ENCODE results near the gene CTSO.

The CTSO gene

GRCh38 chr4:155931634-155932033 is 22.0 kb downstream of the CTSO start:
- no peak overlapping the region for H3K27ac ChIP-seq (ENCODE audit: low read length, poor library complexity, severe bottlenecking)
- H2BK120ac ChIP-seq (ENCODE audit: low read depth, low read length) = no peak overlapping the region
- no peak overlapping the region for H3K4me2 ChIP-seq (ENCODE audit: low read length, poor library complexity, severe bottlenecking)
- H3K4me3 ChIP-seq (ENCODE audit: insufficient read depth in 1 of 2, low read depth in 1 of 2, low read length in 2 of 2) = no peak overlapping the region
- no peaks in the 10 kb centered on the region for H3K9me3 ChIP-seq (ENCODE audit: control insufficient read depth, low read length)
- no peaks in the 10 kb centered on the region for H3K79me1 ChIP-seq (replicated peaks; ENCODE audit: low read length, poor library complexity, severe bottlenecking)
- no peaks in the 10 kb centered on the region for H3K27me3 ChIP-seq (ENCODE audit: control insufficient read depth in 1 of 2, insufficient read depth in 1 of 2, low read length in 2 of 2)
- H3K23ac ChIP-seq (ENCODE audit: low read length in 2 of 2) = no peak overlapping the region
- no CpG with 5 or more reads among the region's 4 CpGs for WGBS
- H3K36me3 ChIP-seq (ENCODE audit: control insufficient read depth in 1 of 2, insufficient read depth in 2 of 2, low read depth in 1 of 2, low read length in 2 of 2) = peaks cover 0 to 22% of the 10 kb centered on the region in 2 experiments
- no peak for DNase-seq
- no peak overlapping the region for H3K9ac ChIP-seq (ENCODE audit: low read length)
- no peaks in the 10 kb centered on the region for H3K4me1 ChIP-seq (ENCODE audit: control insufficient read depth, insufficient read depth, low read depth, low read length)
- H4K8ac ChIP-seq (ENCODE audit: low read length) = no peak overlapping the region
- no peak overlapping the region for H2AK5ac ChIP-seq (ENCODE audit: low read length, severe bottlenecking)
- no peak overlapping the region for H2BK15ac ChIP-seq (ENCODE audit: low read depth, poor library complexity, severe bottlenecking)
- H4K91ac ChIP-seq (ENCODE audit: low read length) = no peak overlapping the region
- H2BK12ac ChIP-seq (ENCODE audit: low read length in 2 of 2) = no peak overlapping the region
- H3K14ac ChIP-seq (ENCODE audit: low read length in 2 of 2) = no peak overlapping the region
- no peak overlapping the region for H3K18ac ChIP-seq (ENCODE audit: low read depth in 1 of 2, low read length in 2 of 2)
- no peak overlapping the region for H2AFZ ChIP-seq (ENCODE audit: low read depth, low read length)
- H2BK5ac ChIP-seq (ENCODE audit: low read depth, low read length, poor library complexity, severe bottlenecking) = no peak overlapping the region
- no peak overlapping the region for H3K4ac ChIP-seq (ENCODE audit: low read depth in 1 of 2, low read length in 2 of 2)

DNA sequence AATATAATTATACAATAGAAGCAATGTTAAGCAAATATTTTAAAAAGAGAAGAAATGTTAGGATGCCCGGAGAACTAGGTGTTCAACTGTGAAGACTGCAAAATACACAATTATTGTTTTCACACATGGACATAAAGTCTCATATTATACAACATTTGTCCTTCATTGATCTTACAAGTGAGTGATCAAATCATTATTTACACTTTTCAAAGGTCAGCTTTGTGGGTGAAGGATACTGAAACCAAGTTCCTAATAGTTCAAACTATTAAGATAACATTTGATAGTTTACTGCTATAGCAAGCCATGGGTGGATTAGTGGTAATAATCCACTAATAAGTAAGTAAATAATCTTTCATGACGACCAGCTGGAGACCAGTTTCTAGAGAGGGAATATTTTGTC is 23.3 kb downstream of the CTSO start:
- H3K79me1 ChIP-seq (replicated peaks; ENCODE audit: low read length, poor library complexity, severe bottlenecking) = no peaks in the 10 kb centered on the region
- WGBS = no CpG with 5 or more reads among the region's 2 CpGs
- H3K4me3 ChIP-seq (ENCODE audit: insufficient read depth in 1 of 2, low read depth in 1 of 2, low read length in 2 of 2) = no peak overlapping the region
- H3K9me3 ChIP-seq (ENCODE audit: control insufficient read depth, low read length) = no peaks in the 10 kb centered on the region
- H3K9ac ChIP-seq (ENCODE audit: low read length) = no peak overlapping the region
- H3K23ac ChIP-seq (ENCODE audit: low read length in 2 of 2) = no peak overlapping the region
- no peaks in the 10 kb centered on the region for H3K27me3 ChIP-seq (ENCODE audit: control insufficient read depth in 1 of 2, insufficient read depth in 1 of 2, low read length in 2 of 2)
- H4K8ac ChIP-seq (ENCODE audit: low read length) = no peak overlapping the region
- H3K36me3 ChIP-seq (ENCODE audit: control insufficient read depth in 1 of 2, insufficient read depth in 2 of 2, low read depth in 1 of 2, low read length in 2 of 2) = peaks cover 0 to 25% of the 10 kb centered on the region in 2 experiments
- H3K4ac ChIP-seq (ENCODE audit: low read depth in 1 of 2, low read length in 2 of 2) = no peak overlapping the region
- no peak overlapping the region for H3K18ac ChIP-seq (ENCODE audit: low read depth in 1 of 2, low read length in 2 of 2)
- no peak overlapping the region for H3K14ac ChIP-seq (ENCODE audit: low read length in 2 of 2)
- H2BK5ac ChIP-seq (ENCODE audit: low read depth, low read length, poor library complexity, severe bottlenecking) = no peak overlapping the region
- no peak overlapping the region for H2BK120ac ChIP-seq (ENCODE audit: low read depth, low read length)
- no peak overlapping the region for H2BK15ac ChIP-seq (ENCODE audit: low read depth, poor library complexity, severe bottlenecking)
- no peak for DNase-seq
- no peak overlapping the region for H4K91ac ChIP-seq (ENCODE audit: low read length)
- H3K27ac ChIP-seq (ENCODE audit: low read length, poor library complexity, severe bottlenecking) = no peak overlapping the region
- no peak overlapping the region for H2AFZ ChIP-seq (ENCODE audit: low read depth, low read length)
- H2AK5ac ChIP-seq (ENCODE audit: low read length, severe bottlenecking) = no peak overlapping the region
- H3K4me1 ChIP-seq (ENCODE audit: control insufficient read depth, insufficient read depth, low read depth, low read length) = no peaks in the 10 kb centered on the region
- H3K4me2 ChIP-seq (ENCODE audit: low read length, poor library complexity, severe bottlenecking) = no peak overlapping the region
- H2BK12ac ChIP-seq (ENCODE audit: low read length in 2 of 2) = no peak overlapping the region

- Histone ChIP-seq H3K9me3 (ENCODE audit: control insufficient read depth, low read length) (no peaks in the 10 kb centered on the region), H3K4ac (ENCODE audit: low read depth in 1 of 2, low read length in 2 of 2) (no peak overlapping the region), H3K36me3 (ENCODE audit: control insufficient read depth in 1 of 2, insufficient read depth in 2 of 2, low read depth in 1 of 2, low read length in 2 of 2) (peaks cover 0 to 24% of the 10 kb centered on the region in 2 experiments), H3K18ac (ENCODE audit: low read depth in 1 of 2, low read length in 2 of 2) (no peak overlapping the region), H3K14ac (ENCODE audit: low read length in 2 of 2) (no peak overlapping the region), H2BK12ac (ENCODE audit: low read length in 2 of 2) (no peak overlapping the region), H3K9ac (ENCODE audit: low read length) (no peak overlapping the region), H3K23ac (ENCODE audit: low read length in 2 of 2) (no peak overlapping the region), H3K4me2 (ENCODE audit: low read length, poor library complexity, severe bottlenecking) (no peak overlapping the region), H2BK120ac (ENCODE audit: low read depth, low read length) (no peak overlapping the region), H4K8ac (ENCODE audit: low read length) (no peak overlapping the region), H2BK15ac (ENCODE audit: low read depth, poor library complexity, severe bottlenecking) (no peak overlapping the region), H4K91ac (ENCODE audit: low read length) (no peak overlapping the region), H2BK5ac (ENCODE audit: low read depth, low read length, poor library complexity, severe bottlenecking) (no peak overlapping the region), H2AFZ (ENCODE audit: low read depth, low read length) (no peak overlapping the region), H3K79me1 (replicated peaks; ENCODE audit: low read length, poor library complexity, severe bottlenecking) (no peaks in the 10 kb centered on the region), H3K4me1 (ENCODE audit: control insufficient read depth, insufficient read depth, low read depth, low read length) (no peaks in the 10 kb centered on the region), H3K27ac (ENCODE audit: low read length, poor library complexity, severe bottlenecking) (no peak overlapping the region), H3K4me3 (ENCODE audit: insufficient read depth in 1 of 2, low read depth in 1 of 2, low read length in 2 of 2) (no peak overlapping the region), H2AK5ac (ENCODE audit: low read length, severe bottlenecking) (no peak overlapping the region), H3K27me3 (ENCODE audit: control insufficient read depth in 1 of 2, insufficient read depth in 1 of 2, low read length in 2 of 2) (no peaks in the 10 kb centered on the region)
- no CpG with 5 or more reads among the region's 3 CpGs for WGBS
- DNase-seq = no peak
These were observed 23.8 kb downstream of the CTSO start for GRCh38 chr4:155929833-155930232.

DNA sequence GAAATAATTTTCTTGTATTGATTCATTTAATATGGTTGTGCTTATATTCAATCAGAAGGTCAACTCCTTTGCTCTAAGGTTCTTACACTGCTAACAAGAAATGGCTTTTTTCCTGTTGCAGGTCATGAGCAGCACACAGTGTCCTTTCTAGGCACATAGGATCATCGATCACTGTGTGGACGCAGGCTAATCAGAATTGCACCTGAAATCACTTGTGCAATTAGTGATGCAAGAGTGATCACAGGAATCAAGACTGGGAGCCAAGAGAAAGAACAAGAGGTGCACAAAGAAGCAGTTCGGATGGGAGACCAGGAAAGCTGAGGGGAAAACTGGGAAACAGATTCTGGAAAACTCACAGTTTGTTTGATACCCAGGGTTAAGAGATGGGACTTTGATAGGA is 29.0 kb downstream of the CTSO start:
- H2BK5ac ChIP-seq (ENCODE audit: low read depth, low read length, poor library complexity, severe bottlenecking) = no peak overlapping the region
- H3K79me1 ChIP-seq (replicated peaks; ENCODE audit: low read length, poor library complexity, severe bottlenecking) = no peaks in the 10 kb centered on the region
- no peak overlapping the region for H2AK5ac ChIP-seq (ENCODE audit: low read length, severe bottlenecking)
- no peak overlapping the region for H2BK12ac ChIP-seq (ENCODE audit: low read length in 2 of 2)
- H3K14ac ChIP-seq (ENCODE audit: low read length in 2 of 2) = no peak overlapping the region
- H3K23ac ChIP-seq (ENCODE audit: low read length in 2 of 2) = no peak overlapping the region
- H3K36me3 ChIP-seq (ENCODE audit: control insufficient read depth in 1 of 2, insufficient read depth in 2 of 2, low read depth in 1 of 2, low read length in 2 of 2) = peaks cover 0 to 25% of the 10 kb centered on the region in 2 experiments
- H2AFZ ChIP-seq (ENCODE audit: low read depth, low read length) = no peak overlapping the region
- H4K91ac ChIP-seq (ENCODE audit: low read length) = no peak overlapping the region
- H3K9ac ChIP-seq (ENCODE audit: low read length) = no peak overlapping the region
- H4K8ac ChIP-seq (ENCODE audit: low read length) = no peak overlapping the region
- no peak overlapping the region for H3K18ac ChIP-seq (ENCODE audit: low read depth in 1 of 2, low read length in 2 of 2)
- no peak overlapping the region for H2BK15ac ChIP-seq (ENCODE audit: low read depth, poor library complexity, severe bottlenecking)
- H3K9me3 ChIP-seq (ENCODE audit: control insufficient read depth, low read length) = no peaks in the 10 kb centered on the region
- no peak for DNase-seq
- no peak overlapping the region for H3K4me3 ChIP-seq (ENCODE audit: insufficient read depth in 1 of 2, low read depth in 1 of 2, low read length in 2 of 2)
- H3K4me2 ChIP-seq (ENCODE audit: low read length, poor library complexity, severe bottlenecking) = no peak overlapping the region
- 63% methylated on average over 3 of the region's 3 CpGs for WGBS
- no peak overlapping the region for H3K4ac ChIP-seq (ENCODE audit: low read depth in 1 of 2, low read length in 2 of 2)
- H3K27ac ChIP-seq (ENCODE audit: low read length, poor library complexity, severe bottlenecking) = no peak overlapping the region
- no peaks in the 10 kb centered on the region for H3K4me1 ChIP-seq (ENCODE audit: control insufficient read depth, insufficient read depth, low read depth, low read length)
- H3K27me3 ChIP-seq (ENCODE audit: control insufficient read depth in 1 of 2, insufficient read depth in 1 of 2, low read length in 2 of 2) = no peaks in the 10 kb centered on the region
- H2BK120ac ChIP-seq (ENCODE audit: low read depth, low read length) = no peak overlapping the region

Data from mesenchymal stem cell (in vitro differentiated cells and primary cell).